Stimulated activated CD8-positive, alpha-beta memory T cell treated with anti-CD3 and anti-CD28 coated beads, Interleukin-2, amount 100 ng/mL, for 48 hours (primary cell): ENCODE measurements around the gene SCAMP5.
A peak's percentile ranks its signal among the peaks of the same experiment; 100 is the strongest.

ENCODE experiments used
- DNase-seq, 2 donors: peaks; one replicate each; pipeline ENCODE4 v3.0.0-alpha.2; 2020; ENCODE audit warnings: low read depth in 2 of 2

The SCAMP5 gene

DNA sequence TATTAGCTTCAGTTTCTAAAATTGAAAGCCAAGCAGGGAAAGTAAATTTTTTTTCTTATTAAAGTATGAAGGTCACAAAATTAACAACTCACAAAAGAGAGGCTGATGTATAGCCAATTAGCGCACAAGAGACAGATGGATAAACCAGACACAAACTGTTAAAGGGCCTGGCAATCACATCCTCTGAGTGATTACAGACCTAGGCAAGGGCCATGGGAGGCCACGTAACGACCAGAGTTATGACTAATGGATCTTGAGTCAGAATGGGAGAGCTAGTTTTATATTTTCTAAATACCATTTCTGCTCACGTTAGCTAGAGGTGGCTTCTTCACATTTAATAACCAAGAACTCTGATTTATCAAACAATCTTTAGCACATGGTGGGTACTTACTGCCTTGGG lies 17.8 kb upstream of the SCAMP5 start:
- DNase-seq = no peak

DNA sequence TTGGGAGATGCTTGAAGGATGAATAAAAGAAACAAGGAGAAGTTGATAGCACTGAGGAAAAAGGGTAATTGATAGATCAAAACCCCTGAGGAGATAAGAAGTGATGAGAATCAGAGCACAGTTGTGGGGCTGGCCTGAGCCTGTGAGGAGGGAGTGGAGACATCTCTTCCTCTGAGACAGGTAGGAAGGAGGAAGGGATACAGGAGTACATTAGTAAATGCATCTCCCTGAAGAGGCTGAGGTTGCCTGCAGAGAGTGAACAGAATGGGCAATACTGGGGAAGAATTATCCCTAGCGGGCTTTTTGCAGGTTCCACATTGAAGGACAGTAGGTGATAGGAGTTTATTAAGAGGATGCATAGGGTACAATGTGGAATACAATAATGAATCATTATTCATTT lies 17.3 kb upstream of the SCAMP5 start:
- DNase-seq = no peak

DNA sequence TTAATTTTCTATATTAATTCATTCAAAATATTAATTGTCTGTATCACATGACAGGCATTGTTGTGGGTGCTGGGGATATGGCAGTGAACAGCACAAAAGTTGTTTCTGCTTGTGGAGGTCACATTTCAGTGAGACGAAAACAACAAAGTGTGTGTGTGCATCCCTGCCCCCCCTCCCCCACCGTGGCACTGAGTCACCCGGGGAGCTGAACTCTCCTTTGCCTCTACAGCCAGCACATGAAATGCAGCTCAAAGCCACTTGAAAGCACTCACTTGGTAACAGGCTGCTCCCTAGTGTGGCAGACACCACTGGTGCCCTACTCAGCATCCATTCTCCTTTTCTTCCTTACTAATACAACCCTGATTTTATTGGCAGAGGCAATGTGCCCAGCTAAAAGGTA lies 16.9 kb upstream of the SCAMP5 start:
- peak; percentile 52 to 68 for DNase-seq

DNA sequence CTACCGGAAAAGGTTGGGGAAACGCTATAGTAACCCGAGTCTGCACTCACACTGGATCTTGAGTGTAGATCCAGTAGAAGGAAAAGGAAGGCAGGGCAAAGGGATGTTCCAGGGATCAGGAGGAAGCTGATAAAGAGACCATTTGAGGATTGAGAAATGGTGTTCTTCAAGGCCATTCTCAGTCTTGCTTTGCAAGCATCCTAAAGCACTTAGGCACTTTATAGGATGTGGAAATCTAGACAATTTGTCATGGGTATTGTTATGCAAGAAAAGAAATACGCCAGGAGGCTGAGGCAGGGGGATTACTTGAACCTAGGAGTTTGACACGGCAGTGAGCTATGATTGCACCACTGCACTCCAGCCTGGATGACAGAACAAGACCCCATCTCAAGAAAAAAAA lies 13.2 kb upstream of the SCAMP5 start:
- no peak for DNase-seq

GRCh38 chr15:74983725-74984231 lies 11.6 kb upstream of the SCAMP5 start:
- DNase-seq = peak; percentile 37 to 48

DNA sequence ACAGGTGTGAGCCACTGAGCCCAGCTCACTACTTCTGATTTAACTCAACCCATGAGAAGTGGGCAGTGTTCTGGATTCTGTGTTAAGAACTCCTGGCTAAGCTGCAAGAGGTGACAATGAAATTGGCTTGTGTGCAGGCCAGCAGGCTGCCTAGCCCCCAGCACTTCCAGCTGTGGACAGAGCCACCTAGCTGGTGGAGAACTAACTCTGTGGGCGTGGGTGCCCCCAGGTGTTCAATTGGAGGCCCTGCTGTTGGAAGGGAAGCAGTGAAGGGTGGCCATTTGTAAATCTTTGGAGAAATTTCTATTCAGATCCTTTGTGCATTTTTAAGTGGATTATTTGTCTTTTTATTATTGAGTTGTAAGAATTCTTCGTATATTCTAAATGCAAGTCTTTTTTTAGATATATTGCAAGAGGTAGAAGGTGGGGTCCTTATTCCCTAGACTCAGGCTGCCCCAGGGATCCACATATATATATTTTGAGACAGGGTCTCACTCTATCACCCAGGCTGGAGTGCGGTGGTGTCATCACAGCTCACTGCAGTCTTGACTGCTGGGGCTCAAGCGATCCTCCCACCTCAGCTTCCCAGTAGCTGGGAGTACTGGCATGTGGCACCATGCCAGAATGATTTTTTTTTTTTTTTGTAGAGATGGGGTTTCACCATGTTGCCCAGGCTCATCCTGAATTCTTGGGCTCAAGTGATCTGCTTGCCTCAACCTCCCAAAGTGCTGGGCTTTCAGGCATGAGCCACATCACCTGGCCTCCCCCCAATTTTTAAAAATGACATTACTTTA lies 7.2 kb upstream of the SCAMP5 start:
- DNase-seq = peak in 1 of 2 donors; percentile 30

DNA sequence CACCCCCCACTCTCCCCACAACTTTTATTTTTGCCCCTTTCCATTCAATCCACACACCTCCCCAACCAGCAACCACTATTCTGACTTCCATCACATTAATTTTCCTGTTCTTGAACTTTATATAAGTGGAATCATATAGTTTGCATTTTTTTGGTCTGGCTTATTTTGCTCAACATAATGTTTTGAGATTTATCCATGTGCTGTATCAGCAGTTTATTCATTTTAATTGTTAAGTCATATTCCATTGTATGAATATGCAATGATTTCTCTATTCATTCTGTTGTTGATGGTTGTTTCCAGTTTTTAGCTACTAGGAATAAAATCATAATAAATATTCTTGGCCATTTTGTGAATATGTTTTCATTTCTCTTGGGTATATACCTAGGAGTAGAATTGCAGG lies 5.8 kb upstream of the SCAMP5 start:
- DNase-seq = no peak

DNA sequence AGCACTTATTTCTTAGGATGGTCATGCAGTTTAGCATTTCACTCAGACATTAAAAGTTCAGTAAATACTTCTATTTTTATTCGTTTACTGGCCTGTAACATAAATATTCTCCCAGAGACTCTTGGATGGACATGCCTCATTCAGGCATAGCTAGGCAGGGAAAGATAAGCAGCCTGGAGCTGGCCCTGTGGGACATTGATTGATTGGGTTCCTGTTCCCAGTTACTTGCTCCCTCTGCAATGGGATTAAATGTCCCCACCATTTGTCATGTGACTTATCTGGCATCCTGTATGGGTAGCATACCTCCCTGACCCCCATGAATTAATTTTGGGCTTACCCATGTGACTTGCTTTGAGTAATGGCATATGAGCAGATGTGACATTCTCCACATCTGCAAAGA lies 2.7 kb upstream of the SCAMP5 start:
- DNase-seq = no peak

DNA sequence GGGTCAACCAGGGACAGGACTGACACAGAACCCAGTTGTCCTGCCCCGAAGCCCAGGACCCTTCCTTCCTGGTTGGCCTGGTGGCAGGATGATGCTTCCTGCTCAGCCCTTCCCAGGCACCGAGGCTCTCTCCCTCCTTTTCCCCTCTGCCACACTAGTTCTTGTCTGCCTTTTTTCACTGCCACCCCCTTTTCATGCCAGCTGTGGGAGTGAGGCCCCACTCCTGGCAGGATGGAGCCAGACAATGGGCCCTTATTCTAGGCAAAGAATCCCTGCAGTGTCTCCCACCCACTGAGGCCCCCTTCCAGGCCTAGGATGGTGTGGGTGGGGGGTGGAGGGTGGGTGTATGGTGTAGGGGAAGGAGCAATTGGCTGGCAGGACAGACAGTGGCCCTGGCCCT lies 1.1 kb upstream of the SCAMP5 start:
- no peak for DNase-seq

- DNase-seq = no peak
Observed at GRCh38 chr15:74994685-74995084, 678 bp upstream of the SCAMP5 start.

DNA sequence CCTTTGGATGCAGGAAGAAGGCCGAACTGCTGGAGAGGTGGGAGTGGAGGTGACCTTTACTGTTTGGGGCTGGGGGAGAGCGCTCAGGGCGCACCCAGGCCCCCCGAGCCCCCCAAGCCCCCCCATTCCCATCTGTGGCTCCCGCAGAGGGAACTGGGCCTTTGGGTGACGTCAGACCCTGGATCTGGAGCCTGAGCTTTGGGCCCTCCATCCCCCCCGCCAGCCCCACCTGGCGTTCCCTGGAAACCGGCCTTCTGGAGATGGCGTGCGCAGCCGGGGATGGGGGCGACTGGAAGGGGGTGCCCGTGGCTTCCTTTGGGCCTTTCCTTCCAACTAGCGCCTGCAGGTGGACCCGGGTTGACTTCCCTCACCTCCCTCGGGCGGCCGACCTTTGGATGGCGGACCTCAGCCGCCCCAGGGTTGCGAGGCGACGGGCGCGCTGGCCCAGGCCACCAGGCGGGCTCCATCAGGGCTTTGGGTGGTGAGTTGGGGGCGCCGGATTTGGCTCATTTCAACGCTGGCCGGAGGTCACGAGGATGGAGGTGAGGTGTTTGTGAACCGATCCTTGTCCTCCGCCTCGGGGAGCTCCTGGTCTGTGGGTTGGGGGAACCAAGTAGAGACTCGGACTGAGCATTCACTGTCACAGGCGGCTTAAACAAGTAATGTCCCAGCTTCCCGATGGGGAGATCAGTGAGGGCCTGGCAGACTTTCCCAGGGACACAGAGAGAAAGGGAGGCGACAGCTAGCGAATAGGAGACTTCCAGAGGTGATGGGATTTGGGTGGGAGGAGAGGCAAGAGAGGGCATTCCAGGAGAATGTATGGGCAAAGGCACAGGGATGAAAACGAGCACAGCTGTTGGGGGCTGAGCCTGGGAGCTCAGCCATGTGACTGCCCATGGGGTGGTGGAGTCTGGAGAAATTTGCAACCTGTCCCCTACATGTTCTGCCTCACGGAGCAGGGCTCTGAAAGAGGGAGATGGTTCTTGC lies 709 bp downstream of the SCAMP5 start:
- no peak for DNase-seq

GRCh38 chr15:74997141-74997540 lies 1.8 kb downstream of the SCAMP5 start:
- no peak for DNase-seq

GRCh38 chr15:74997543-74997942 lies 2.2 kb downstream of the SCAMP5 start:
- DNase-seq = no peak

DNA sequence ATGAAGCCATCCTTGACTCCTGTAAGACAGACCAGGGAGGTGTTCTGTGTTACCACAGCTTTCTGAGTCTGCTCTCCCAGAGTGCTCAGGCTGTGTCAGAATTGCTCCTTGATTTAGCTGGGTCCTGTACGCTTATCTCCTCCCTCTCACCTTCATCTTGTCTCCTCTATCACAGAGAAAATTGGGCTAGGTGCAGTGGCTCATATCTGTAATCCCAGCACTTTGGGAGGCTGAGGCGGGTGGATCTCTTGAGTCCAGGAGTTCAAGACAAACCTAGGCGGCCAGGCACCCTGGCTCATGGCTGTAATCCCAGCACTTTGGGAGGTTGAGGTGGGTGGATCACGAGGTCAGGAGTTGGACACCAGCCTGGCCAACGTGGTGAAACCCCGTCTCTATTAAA lies 5.9 kb downstream of the SCAMP5 start:
- no peak for DNase-seq

DNA sequence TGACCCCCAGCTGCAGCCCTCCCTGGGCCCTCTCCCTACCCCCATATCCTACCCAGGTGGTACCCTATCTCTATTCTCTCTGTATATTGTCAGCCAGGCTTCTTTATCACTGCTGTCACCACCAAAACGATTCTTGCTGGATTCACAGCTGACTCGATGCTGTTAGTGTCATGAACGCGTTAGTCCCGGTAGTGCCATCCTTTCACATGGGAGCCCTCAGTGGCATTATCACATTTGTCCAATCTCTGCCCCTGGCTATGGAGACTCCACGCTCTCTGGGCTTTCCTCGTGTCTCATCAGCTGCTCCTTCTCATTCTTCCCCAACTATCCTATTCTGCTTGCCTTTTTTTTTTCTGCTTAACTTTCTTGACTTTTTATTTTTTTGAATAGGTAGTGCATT lies 7.0 kb downstream of the SCAMP5 start:
- no peak for DNase-seq

GRCh38 chr15:75007216-75007615 lies 11.9 kb downstream of the SCAMP5 start:
- no peak for DNase-seq

- DNase-seq = no peak
Observed at GRCh38 chr15:75008221-75008625, 12.9 kb downstream of the SCAMP5 start.

GRCh38 chr15:75008629-75009326 lies 13.4 kb downstream of the SCAMP5 start:
- no peak for DNase-seq

DNA sequence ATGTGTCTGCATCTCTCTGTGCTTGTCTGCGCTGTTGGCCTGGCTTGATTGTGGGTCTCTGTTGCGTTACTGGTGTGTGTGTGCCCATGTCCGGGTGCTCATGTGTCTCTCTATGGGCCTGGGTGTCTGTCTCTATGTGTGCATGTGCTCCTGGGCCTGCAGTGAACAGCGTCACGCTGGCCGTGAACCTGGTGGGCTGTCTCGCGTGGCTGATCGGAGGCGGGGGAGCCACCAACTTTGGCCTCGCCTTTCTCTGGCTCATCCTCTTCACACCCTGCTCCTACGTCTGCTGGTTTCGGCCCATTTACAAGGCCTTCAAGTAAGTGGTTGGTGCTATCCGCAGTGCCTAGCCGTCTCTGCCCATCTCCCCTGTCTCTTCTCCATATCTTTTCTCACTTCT lies 21.1 kb downstream of the SCAMP5 start:
- DNase-seq = no peak

DNA sequence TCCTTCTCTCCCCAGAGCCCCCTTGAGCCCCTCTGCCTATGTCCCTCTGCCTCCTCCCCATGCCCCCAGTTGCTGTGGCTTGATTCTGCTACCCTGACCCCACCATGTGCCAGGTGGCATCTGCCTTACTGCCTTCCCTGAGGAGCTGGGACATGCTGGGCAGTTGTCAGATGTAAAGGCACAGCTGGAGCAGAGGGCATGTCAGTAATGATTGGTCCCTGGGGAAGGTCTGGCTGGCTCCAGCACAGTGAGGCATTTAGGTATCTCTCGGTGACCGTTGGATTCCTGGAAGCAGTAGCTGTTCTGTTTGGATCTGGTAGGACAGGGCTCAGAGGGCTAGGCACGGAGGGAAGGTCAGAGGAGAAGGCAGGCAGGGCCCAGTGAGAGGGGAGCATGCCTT lies 24.6 kb downstream of the SCAMP5 start:
- DNase-seq = no peak

DNA sequence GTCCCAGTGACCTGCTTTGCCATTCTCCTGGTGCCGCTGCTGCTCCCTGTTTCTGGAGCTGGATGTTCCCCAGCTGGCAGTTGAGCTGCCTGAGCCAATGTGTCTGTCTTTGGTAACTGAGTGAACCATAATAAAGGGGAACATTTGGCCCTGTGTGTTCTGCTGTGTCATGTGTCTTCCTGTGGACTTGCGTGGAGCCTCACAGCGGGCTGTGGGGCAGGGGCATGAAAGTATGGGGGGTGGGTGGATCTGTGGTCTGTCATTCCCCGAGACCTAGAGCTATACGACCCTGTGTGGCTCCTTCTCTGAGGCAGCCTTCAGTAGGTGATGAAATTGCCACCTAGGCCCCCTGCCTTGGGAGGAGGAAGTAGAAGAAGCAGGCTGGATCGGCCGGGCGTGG lies 26.0 kb downstream of the SCAMP5 start:
- DNase-seq = no peak

DNA sequence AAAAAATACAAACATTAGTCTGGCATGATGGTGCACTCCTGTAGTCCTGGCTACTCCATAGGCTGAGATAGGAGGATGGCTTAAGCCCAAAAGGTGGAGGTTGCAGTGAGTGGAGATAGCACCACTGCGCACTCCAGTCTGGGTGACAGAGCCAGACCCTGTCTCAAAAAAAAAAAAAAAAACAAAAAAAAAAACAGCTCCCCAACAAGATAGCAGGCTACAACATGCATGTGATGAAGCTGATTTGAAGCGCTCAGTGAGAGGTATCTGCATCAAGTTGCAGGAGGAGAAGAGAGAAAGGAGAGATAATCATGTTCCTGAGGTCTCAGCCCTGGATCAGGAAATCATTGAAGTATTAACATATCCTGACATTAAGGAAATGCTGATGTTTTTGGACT lies 27.4 kb downstream of the SCAMP5 start:
- DNase-seq = no peak
